PC-9 (cell line): ENCODE results near the gene PPP1CA. TPM values are rescaled to one million over a fixed set of nuclear protein-coding genes. Genes with fewer than 3 reads are reported as not detected.

Experiments
- BruUV-seq: library from RNA; stranded (reverse); fragments of 400-500 nt; replicated peaks from 2 replicates; lab custom pipeline; 2021; lab: Mats Ljungman, UMichigan
- CTCF ChIA-PET: fragments of 300-600 bp; sonication (Branson Sonifier 250); formaldehyde crosslinking; loops from one replicate; lab custom pipeline; 2022; ENCODE audit warnings: antibody characterized with exemption; lab: Charles Lee
- POLR2A ChIA-PET: fragments of 300-600 bp; sonication (Branson Sonifier 250); formaldehyde crosslinking; loops from one replicate; lab custom pipeline; 2022; ENCODE audit warnings: antibody characterized with exemption; ENCODE audit not compliant: unreplicated experiment; lab: Charles Lee
- DNase-seq, 2 experiments: peaks; one replicate each; pipeline versions ENCODE4 v3.0.0 to v3.0.0-alpha.2; 2015 to 2022; ENCODE audit warnings: mixed read lengths in 1 of 2
- H2AFZ ChIP-seq: fragments of 200-600 bp; sonication (generic); 2 replicates; pipeline ENCODE4 v1.8.1; 2017; ENCODE audit warnings: antibody characterized with exemption
- H3F3A ChIP-seq: fragments of 200-600 bp; sonication (generic); 2 replicates; pipeline ENCODE4 v1.8.1; 2017; ENCODE audit warnings: antibody characterized with exemption, mild to moderate bottlenecking, low read depth; ENCODE audit not compliant: insufficient read depth
- H3K27ac ChIP-seq: fragments of 200-600 bp; sonication (generic); 2 replicates; pipeline ENCODE4 v1.6.1; 2016; ENCODE audit warnings: mixed run types
- H3K27me3 ChIP-seq: fragments of 200-600 bp; sonication (generic); 2 replicates; pipeline ENCODE4 v1.6.1; 2016; ENCODE audit warnings: low read depth, mixed run types; ENCODE audit not compliant: insufficient read depth
- H3K36me3 ChIP-seq: fragments of 200-600 bp; sonication (generic); 2 replicates; pipeline ENCODE4 v1.6.1; 2016; ENCODE audit warnings: low read depth, mixed run types
- H3K4me1 ChIP-seq: fragments of 200-600 bp; sonication (generic); replicated peaks from 2 replicates; pipeline ENCODE4 v1.6.1; 2016; ENCODE audit warnings: mixed run types; ENCODE audit not compliant: insufficient read depth
- H3K4me2 ChIP-seq: fragments of 200-600 bp; sonication (generic); 2 replicates; pipeline ENCODE4 v1.6.1; 2017; ENCODE audit warnings: mixed run types
- H3K4me3 ChIP-seq: fragments of 200-600 bp; sonication (generic); 2 replicates; pipeline ENCODE4 v1.6.1; 2016; ENCODE audit warnings: mixed run types
- H3K79me2 ChIP-seq: fragments of 200-600 bp; sonication (generic); 2 replicates; pipeline ENCODE4 v1.6.1; 2017; ENCODE audit warnings: low read depth, mixed run types
- H3K9me2 ChIP-seq: fragments of 200-600 bp; sonication (generic); 2 replicates; pipeline ENCODE4 v1.8.1; 2017; ENCODE audit warnings: mild to moderate bottlenecking; ENCODE audit not compliant: insufficient read depth
- H3K9me3 ChIP-seq: fragments of 200-600 bp; sonication (generic); 2 replicates; pipeline ENCODE4 v1.8.1; 2016; ENCODE audit warnings: low read depth; ENCODE audit not compliant: insufficient read depth
- H4K20me1 ChIP-seq: fragments of 200-600 bp; sonication (generic); 2 replicates; pipeline ENCODE4 v1.8.1; 2017; ENCODE audit not compliant: insufficient read depth
- EZH2 ChIP-seq: fragments of 200-600 bp; sonication (generic); IDR thresholded peaks from 2 replicates; pipeline ENCODE4 v1.8.0; 2017; ENCODE audit warnings: antibody characterized with exemption, low read depth
- intact Hi-C: fragments of 100-400 bp; cut with micrococcal nuclease; formaldehyde crosslinking; loops from one replicate; pipeline ENCODE4 v1.10.0; 2022; ENCODE audit not compliant: unreplicated experiment
- total RNA-seq: library from RNA; stranded (reverse); gene quantifications from 2 replicates; pipeline ENCODE4 v1.2.3, GENCODE V29; 2021
- TF ChIP-seq, protein P1 (sequence below): fragments of 200-600 bp; sonication (generic); conservative IDR thresholded peaks from 2 replicates; pipeline ENCODE4 v1.6.1; 2017; ENCODE audit warnings: mixed run types, antibody characterized with exemption, mild to moderate bottlenecking, moderate library complexity

Gene PPP1CA
- total RNA-seq, 1 experiment from 2014 or later = 306 TPM

DNA sequence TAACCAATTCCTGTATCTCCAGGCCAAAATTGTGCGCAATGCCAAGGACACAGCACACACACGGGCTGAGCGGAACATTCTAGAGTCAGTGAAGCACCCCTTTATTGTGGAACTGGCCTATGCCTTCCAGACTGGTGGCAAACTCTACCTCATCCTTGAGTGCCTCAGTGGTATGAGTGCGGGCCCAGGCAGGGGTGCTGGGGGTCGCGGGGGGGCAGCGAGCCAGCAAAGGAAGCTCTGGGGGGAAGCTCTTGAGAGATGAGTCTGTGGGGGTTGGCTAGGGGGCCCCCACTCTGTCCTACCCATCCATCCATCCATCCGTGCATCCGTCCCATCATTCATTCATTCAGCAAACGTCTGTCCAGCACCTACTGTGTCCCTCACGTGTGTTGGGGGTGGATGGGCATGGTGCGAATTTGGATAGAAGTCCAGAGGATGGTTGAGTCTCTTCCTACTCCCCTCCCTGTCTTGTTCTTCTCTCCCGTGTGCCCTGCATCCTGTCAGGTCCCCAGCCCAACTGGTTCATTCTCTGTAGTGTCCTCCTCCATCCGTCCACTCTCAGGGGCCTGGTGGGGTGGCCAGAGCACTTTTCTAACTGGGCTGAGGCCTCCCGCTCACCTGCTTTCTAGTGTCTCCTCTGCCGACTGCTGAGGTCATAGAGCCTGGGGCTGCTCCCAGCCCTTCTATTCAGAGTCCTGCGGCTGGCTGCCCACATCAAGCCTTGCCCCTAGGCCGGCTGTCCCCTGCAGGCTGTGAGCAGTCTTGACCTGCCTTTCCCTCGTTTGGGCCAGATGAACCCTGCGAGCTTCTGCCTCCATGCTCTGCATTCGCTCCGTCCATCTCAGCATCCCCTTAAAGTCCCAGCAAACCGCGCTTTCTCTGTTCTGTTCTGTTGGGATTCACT lies 29.9 kb upstream of the PPP1CA start:
- Histone ChIP-seq H3K4me1 (peaks cover 24% of the 10 kb centered on the region), H3K79me2 (peaks cover 21% of the 10 kb centered on the region), H3K4me3 (no peak overlapping the region), H3K4me2 (no peak overlapping the region), H3F3A (peaks cover 24% of the 10 kb centered on the region; the same call in 1 of the 2 replicates), H2AFZ (no peak overlapping the region), H3K27me3 (no peaks in the 10 kb centered on the region), H3K9me2 (no peaks in the 10 kb centered on the region), H4K20me1 (no peaks in the 10 kb centered on the region; the same call in 1 of the 2 replicates), H3K9me3 (no peaks in the 10 kb centered on the region), H3K27ac (no peak overlapping the region), H3K36me3 (no peaks in the 10 kb centered on the region)
- POLR2A ChIA-PET = no interaction called here
- intact Hi-C loops = no loop called here
- TF ChIP-seq EZH2 = no peak
- TF ChIP-seq, protein P1, sequence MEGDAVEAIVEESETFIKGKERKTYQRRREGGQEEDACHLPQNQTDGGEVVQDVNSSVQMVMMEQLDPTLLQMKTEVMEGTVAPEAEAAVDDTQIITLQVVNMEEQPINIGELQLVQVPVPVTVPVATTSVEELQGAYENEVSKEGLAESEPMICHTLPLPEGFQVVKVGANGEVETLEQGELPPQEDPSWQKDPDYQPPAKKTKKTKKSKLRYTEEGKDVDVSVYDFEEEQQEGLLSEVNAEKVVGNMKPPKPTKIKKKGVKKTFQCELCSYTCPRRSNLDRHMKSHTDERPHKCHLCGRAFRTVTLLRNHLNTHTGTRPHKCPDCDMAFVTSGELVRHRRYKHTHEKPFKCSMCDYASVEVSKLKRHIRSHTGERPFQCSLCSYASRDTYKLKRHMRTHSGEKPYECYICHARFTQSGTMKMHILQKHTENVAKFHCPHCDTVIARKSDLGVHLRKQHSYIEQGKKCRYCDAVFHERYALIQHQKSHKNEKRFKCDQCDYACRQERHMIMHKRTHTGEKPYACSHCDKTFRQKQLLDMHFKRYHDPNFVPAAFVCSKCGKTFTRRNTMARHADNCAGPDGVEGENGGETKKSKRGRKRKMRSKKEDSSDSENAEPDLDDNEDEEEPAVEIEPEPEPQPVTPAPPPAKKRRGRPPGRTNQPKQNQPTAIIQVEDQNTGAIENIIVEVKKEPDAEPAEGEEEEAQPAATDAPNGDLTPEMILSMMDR = no peak
- DNase-seq = no peak
- BruUV-seq = no TSS peak
- CTCF ChIA-PET = no interaction called here

DNA sequence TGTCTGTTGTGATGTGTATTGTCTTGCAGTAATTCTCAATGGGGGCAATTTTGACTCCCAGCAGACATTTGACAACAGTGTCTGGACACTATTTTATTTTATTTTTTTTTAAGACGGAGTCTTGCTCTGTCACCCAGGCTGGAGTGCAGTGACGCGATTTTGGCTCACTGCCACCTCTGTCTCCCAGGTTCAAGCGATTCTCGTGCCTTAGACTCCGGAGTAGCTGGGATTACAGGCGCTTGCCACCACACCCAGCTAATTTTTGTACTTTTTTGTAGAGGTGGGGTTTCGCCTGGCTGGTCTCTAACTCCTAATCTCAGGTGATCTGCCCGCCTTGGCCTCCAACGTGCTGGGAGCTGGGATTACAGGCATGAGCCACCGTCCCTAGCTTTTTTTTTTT lies 28.1 kb upstream of the PPP1CA start:
- DNase-seq = no peak
- TF ChIP-seq, protein P1 = no peak
- TF ChIP-seq EZH2 = no peak
- H3K9me3 ChIP-seq = no peaks in the 10 kb centered on the region
- no peaks in the 10 kb centered on the region; the same call in 1 of the 2 replicates for H4K20me1 ChIP-seq
- peak overlapping the region; percentile 98 for H3K4me2 ChIP-seq
- no peaks in the 10 kb centered on the region for H3K36me3 ChIP-seq
- intact Hi-C loops = no loop called here
- peak overlapping the region; percentile 95; the same call in 1 of the 2 replicates for H3K4me3 ChIP-seq
- CTCF ChIA-PET = no interaction called here
- H3K27ac ChIP-seq = no peak overlapping the region
- H3K79me2 ChIP-seq = peaks cover 21% of the 10 kb centered on the region
- H3K4me1 ChIP-seq = peaks cover 24% of the 10 kb centered on the region
- H3F3A ChIP-seq = peaks cover 31% of the 10 kb centered on the region; the same call in 1 of the 2 replicates
- H3K9me2 ChIP-seq = no peaks in the 10 kb centered on the region
- POLR2A ChIA-PET = interaction anchor here (0.6 kb wide), 1 partner anchor 45 kb away, joined by 3 read pairs; no protein-coding TSS in a partner anchor
- no peak overlapping the region for H2AFZ ChIP-seq
- BruUV-seq = TSS peak; percentile 33
- no peaks in the 10 kb centered on the region for H3K27me3 ChIP-seq

DNA sequence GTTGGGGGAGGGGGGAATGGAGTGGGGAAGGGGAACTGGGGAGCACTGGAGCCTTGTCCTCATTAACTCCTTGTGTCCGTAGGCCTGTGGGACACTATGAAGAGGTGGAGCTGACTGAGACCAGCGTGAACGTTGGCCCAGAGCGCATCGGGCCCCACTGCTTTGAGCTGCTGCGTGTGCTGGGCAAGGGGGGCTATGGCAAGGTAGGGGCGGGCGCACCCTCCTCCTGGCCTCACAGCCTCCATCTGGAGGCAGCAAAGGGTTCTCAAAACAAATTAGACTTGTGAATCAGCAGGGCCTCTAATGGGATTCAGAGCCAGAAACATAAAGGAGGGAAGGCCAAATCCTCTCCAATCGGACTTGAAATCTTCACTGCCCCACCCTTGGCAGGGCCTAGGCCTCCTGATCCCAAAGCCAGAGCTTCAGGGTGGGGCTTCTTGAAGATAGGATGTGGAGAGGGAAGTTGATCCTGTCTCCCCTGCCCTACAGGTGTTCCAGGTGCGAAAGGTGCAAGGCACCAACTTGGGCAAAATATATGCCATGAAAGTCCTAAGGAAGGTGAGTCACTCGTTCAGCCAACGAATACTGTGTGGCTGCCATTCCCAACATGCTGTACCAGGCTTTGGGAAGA lies 27.5 kb upstream of the PPP1CA start:
- peaks cover 31% of the 10 kb centered on the region; the same call in 1 of the 2 replicates for H3F3A ChIP-seq
- no peaks in the 10 kb centered on the region for H3K9me3 ChIP-seq
- no peaks in the 10 kb centered on the region; the same call in 1 of the 2 replicates for H4K20me1 ChIP-seq
- intact Hi-C loops = no loop called here
- ChIA-PET CTCF (interaction anchor here (0.6 kb wide), 3 partner anchors 43 to 76 kb away, joined by 3 to 5 read pairs (median 5); no protein-coding TSS in a partner anchor), POLR2A (interaction anchor here (0.6 kb wide), 1 partner anchor 44 kb away, joined by 3 read pairs; no protein-coding TSS in a partner anchor)
- no peak overlapping the region for H3K27ac ChIP-seq
- H3K4me1 ChIP-seq = peaks cover 24% of the 10 kb centered on the region
- H3K9me2 ChIP-seq = no peaks in the 10 kb centered on the region
- peak overlapping the region; percentile 95 for H3K4me3 ChIP-seq
- peak overlapping the region; percentile 98 for H3K4me2 ChIP-seq
- TF ChIP-seq, protein P1 = no peak
- TF ChIP-seq EZH2 = no peak
- peak overlapping the region; percentile 92 for H2AFZ ChIP-seq
- DNase-seq = no peak
- no peaks in the 10 kb centered on the region for H3K36me3 ChIP-seq
- no TSS peak for BruUV-seq
- no peaks in the 10 kb centered on the region for H3K27me3 ChIP-seq
- peaks cover 21% of the 10 kb centered on the region for H3K79me2 ChIP-seq
